Activated CD8-positive, alpha-beta memory T cell treated with anti-CD3 and anti-CD28 coated beads, Interleukin-2, amount 50 U/mL, for 24 hours (primary cell): ENCODE measurements around the gene ADGRV1.
"Not testable (repeated sequence)": the region's sequence is repeated elsewhere in the genome, so short reads cannot be mapped to it uniquely, and the experiment has no call there.

ENCODE experiments used
- DNase-seq: peaks from one replicate; pipeline ENCODE4 v3.0.0-alpha.2; 2020; ENCODE audit errors: extremely low read depth

The ADGRV1 gene

GRCh38 chr5:90593083-90593482, 34.5 kb downstream of the ADGRV1 start:
- DNase-seq, result not testable (repeated sequence)

- DNase-seq, result not testable (repeated sequence)
Observed at GRCh38 chr5:90595766-90596165, 37.2 kb downstream of the ADGRV1 start.

DNA sequence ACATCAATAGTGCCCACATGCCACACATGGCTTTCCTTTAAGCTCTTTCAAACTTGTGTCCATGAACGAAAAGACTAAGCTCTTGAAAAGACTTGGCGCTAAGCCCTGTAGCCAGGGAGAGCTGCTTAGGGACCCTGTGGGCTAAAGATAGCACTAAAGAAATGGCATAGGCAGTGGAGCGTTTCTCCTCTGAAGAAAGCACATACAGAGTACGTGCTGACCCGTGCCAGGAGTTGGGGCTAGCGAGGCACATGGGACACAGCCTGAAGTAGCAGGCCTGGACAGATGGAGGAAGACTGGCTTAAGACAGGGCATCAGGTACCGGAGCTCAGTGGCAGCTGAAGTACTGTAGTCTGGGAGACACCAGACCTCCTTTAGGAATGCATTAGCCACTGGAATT, 39.7 kb downstream of the ADGRV1 start:
- no peak for DNase-seq

- not testable (repeated sequence) for DNase-seq
Observed at GRCh38 chr5:90600307-90600706, 41.7 kb downstream of the ADGRV1 start.

GRCh38 chr5:90601468-90601867, 42.9 kb downstream of the ADGRV1 start:
- no peak for DNase-seq

GRCh38 chr5:90602681-90603080, 44.1 kb downstream of the ADGRV1 start:
- DNase-seq, result no peak

DNA sequence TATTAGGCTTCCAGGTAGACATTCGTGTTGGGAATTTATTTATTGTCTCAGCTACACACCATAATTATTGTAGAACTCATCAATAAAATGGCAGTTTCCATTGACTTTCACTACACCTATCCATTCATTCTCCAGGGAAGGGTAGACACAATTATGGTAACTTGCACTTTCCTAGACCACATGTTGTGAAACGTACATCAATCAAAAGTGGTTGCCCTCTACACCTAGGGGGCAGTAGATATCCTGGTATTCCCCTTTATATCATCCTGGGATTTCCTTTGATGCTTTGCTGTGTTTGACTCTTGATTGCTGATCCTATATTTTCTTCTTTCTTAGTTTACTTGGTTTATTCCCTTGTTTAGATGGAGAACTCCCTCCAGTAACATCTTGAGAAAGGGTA, 47.9 kb downstream of the ADGRV1 start:
- no peak for DNase-seq

DNA sequence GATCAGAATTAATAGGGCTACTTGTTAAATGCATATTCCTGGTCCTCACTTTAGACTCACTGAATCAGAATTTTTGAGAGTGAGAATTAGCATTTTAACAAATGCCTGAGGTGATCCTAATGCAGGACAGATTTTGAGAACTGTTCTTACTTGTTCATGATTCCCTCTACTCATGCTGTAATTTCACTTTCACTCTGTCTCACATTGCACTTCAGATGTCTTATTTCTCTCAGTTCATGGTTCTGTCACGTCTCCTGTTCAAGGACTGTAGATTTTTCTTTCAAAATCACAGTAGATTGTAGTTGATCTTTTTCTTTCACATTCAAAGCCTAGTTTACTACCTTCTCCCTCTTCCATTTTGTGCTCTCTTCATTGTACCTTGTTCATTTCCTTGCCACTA, 54.3 kb downstream of the ADGRV1 start:
- DNase-seq, result no peak

- DNase-seq, result no peak
Observed at GRCh38 chr5:90613459-90613858, 54.9 kb downstream of the ADGRV1 start.

DNA sequence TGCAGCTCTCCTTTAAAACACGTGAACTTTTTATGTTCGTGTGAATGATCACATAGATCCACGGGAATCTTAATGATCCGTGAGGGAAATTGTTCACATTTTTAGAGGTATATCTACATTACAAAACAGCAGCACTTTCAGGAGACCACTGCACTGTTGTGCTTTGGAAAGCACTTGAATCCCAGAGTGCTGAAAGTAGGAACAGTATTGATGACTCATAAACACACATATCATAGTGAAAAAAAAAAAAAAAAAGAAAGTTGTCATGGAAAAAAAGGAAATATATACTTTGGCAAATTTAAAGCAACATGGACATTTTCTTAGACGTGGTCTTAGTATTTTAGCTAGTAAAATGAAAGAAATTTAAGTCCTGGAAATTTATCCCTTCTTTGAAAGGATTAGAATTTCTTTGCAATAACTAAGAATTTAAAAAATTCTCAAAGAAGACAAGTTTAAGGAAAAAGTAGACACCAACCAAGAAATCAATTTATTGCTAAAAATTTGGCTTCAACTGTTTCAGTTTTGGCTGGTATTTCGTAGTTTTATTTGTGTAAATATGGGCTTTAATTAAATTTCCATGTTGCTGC, 55.4 kb downstream of the ADGRV1 start:
- no peak for DNase-seq

GRCh38 chr5:90615355-90615754, 56.8 kb downstream of the ADGRV1 start:
- no peak for DNase-seq

DNA sequence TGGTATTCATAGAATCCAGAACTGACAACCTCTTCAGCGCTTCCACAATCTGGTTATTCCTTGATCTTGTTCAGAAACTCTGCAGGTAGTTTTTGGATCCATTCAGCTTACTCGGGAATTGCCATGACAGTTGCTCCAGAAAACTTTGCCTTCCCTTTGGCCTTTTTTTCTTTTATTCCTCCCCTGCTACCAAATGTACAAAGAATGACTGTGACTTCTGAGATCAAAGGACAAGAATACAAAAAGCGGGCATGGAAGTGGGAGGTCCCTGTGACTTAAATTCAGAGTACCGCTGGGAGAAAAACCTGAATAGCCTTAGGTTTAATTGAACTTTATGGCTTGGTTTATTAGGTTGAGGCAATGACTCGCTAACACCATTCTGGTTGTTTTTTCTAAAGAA, 59.5 kb downstream of the ADGRV1 start:
- no peak for DNase-seq

DNA sequence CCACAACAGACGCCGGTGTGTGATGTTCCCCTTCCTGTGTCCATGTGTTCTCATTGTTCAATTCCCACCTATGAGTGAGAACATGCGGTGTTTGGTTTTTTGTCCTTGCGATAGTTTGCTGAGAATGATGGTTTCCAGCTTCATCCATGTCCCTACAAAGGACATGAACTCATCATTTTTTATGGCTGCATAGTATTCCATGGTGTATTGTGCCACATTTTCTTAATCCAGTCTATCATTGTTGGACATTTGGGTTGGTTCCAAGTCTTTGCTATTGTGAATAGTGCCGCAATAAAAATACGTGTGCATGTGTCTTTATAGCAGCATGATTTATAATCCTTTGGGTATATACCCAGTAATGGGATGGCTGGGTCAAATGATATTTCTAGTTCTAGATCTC, 61.2 kb downstream of the ADGRV1 start:
- DNase-seq, result not testable (repeated sequence)

DNA sequence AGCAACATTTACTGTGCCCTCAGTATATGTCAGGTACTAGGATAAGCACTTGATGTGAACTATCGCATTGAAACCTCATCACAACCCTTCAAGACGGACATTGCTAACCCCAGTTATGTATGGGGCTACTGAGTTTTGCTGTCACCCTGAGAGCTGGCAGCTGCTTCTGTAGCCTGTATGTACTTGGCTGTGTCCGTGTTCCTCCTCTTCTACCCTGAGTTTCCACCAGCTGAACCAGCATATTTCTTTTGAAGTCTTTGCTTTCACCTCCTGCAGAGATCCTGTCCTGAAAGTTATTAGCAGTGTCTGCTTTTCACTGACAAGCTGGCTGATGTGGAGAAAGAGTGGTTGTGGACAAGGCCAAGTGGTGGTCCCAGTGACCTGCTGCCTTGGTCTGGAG, 63.3 kb downstream of the ADGRV1 start:
- DNase-seq, result no peak

DNA sequence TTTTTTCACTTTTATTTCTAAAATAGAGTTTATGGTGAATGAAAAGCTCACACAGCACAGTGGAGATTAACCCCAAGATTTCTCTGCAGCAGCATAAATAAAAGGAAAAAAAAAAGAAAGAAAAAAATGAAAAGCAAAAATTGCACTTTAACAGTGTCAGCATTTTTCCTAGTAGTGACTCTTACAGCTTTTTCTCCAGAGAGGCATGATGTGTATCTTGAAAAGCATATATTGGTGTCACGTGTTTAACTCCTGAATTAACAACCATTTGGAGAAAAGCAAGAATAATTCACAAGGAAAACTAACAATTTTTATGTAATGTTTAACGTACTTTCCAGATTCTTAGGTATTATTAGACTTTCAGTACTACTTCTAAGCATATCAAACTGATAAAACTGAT, 67.9 kb downstream of the ADGRV1 start:
- no peak for DNase-seq

DNA sequence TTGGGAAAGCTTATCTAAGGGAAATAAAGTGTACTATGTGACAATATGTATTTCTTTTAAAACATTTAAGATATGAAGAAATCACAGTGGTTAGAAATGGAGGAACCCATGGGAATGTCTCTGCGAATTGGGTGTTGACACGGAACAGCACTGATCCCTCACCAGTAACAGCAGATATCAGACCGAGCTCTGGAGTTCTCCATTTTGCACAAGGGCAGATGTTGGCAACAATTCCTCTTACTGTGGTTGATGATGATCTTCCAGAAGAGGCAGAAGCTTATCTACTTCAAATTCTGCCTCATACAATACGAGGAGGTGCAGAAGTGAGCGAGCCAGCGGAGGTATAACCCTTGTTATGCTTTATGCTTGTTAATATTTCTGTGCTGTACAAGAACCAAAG, 69.9 kb downstream of the ADGRV1 start:
- no peak for DNase-seq

- DNase-seq, result no peak
Observed at GRCh38 chr5:90632791-90633190, 74.2 kb downstream of the ADGRV1 start.

DNA sequence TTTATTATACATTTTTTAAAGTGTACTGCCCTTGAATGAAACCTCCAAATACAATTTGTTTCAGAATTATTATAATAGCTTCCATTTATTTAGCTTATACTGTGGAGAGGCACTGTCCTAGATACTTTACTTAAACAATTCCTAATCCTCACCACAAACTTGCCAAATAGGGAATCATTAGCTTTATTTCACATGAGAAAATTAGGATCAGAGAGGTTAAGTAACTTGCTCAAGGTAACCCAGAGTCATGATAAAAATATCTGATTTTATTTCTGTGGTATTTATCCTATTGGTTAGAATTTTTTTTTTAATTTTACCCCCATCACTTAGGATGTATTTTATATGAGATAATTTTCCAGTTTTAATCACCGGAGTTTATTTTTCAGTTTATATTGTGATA, 78.4 kb downstream of the ADGRV1 start:
- DNase-seq, result no peak

DNA sequence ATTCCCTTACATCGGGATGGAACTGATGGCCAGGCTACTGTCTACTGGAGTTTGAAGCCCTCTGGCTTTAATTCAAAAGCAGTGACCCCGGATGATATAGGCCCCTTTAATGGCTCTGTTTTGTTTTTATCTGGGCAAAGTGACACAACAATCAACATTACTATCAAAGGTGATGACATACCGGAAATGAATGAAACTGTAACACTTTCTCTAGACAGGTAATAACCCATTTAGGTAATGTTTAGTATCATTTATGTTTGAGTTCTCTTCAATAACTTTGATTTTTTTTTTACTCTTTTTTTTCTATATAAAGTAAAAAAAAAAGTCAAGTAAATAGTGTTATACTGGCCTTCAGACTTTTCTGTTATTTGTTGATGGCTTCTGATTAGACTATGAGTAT, 79.1 kb downstream of the ADGRV1 start:
- DNase-seq, result no peak

DNA sequence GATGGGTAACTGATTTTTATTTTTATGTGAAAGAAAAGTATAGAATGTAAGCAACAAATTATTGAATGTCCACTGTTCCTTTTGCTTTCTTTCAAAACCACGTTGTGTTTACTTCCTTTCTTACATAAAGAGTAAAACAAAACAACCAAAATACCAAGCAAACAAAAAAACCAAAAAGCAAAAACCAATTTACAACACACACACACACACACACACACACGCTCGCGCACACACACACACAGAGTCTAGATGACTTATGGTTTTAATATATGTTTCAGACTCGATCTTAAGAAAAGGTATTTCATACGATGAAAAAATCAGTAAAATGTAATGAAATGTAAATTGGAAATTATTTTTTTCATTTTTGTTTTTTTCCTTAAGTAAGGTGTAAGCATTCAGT, 80.3 kb downstream of the ADGRV1 start:
- DNase-seq, result no peak

DNA sequence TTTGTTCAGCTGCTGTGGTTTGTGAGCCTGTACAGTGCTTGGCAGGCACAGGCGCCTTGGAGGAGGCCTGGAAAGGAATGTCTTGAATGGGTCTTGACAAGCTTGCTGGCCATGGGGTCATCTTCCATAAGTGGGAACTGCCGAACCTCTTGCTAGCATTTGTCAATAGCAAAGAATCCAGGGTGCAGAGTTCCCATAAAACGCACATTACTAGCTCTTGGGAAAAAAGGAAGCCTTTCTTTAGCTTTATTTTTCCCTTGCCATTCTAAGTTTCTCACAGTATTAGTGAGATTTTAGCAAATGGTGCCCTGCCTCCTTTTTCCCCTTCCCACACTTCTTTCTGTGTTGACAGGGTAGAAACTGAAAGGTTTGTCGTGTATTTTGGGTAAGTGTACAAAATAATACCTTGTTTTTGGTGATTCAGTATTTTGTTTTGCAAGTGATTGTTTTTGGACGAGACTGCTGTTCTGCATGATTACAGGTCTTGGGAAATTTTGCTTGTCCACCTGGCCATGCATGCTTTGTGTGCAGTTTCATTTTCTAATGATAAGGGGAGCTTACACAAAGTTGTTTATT, 82.0 kb downstream of the ADGRV1 start:
- DNase-seq, result no peak

DNA sequence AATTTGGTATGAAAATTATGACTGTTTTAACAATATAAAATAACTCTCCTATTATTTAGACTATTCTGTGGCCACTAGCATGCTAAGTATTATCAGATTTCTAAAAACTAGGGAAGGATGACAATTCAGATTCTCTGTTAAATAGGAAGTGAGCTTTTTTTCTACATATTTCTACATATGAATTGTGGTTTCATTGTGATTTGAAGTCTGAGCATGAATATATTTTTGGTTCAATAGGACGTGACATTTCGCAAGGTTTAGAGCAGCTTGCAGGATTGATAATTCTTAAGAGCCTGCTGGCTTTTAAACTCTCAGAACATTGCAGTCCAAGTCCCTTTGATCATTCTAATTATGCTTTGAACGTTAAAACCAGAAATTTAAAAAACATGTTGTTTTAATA, 82.9 kb downstream of the ADGRV1 start:
- no peak for DNase-seq

GRCh38 chr5:90642706-90643229, 84.2 kb downstream of the ADGRV1 start:
- DNase-seq, result no peak

DNA sequence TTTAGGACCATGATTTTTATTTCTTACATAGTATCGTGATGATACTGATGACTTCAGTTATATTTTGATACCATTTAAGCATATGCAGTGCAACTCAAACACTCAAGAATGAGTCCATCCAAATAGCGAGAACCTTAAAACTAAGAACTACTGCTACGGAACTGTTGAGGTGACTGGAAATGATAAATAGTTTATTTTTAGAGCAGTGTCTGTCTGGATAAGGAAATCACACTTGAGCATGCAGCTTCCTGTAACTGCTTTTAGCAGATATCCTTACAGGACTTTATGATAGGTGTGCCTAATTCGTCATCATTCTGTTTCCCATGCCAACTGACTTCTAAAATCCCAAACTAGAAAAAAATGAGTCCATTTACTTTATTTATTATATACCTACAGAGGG, 85.5 kb downstream of the ADGRV1 start:
- DNase-seq, result no peak
